Stimulated activated naive CD4-positive, alpha-beta T cell treated with Interleukin-2 at 50 U/mL for 16 hours (primary cell): Measurements from ENCODE around the gene EML6.
"Not testable (repeated sequence)": the region's sequence is repeated elsewhere in the genome, so short reads cannot be mapped to it uniquely, and the experiment has no call there.

Source experiments
- DNase-seq: peaks from one replicate; lab custom pipeline; 2025; lab: John Stamatoyannopoulos, UW

Gene EML6

DNA sequence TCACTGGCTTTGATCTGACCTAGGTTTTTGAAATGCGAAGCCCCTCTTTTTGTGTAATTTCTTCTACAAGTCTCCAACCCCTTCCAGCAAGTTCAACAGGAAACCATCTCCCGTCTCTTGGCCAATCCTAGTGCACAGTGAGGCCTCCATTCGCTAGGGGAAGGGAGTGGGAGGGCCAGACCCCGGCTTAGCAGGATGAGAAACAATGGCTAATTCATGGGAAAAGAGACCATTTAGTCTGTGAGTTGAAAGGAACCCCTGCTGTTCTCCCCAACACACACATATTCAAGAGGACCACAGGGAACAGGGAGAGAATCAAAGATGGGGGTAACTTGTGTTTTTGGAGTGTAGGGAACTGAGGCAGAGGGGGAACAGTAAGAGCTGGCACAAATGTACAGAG, 243.8 kb downstream of the EML6 start:
- DNase-seq, result no peak

GRCh38 chr2:54967759-54968365, 244.4 kb downstream of the EML6 start:
- no peak for DNase-seq

DNA sequence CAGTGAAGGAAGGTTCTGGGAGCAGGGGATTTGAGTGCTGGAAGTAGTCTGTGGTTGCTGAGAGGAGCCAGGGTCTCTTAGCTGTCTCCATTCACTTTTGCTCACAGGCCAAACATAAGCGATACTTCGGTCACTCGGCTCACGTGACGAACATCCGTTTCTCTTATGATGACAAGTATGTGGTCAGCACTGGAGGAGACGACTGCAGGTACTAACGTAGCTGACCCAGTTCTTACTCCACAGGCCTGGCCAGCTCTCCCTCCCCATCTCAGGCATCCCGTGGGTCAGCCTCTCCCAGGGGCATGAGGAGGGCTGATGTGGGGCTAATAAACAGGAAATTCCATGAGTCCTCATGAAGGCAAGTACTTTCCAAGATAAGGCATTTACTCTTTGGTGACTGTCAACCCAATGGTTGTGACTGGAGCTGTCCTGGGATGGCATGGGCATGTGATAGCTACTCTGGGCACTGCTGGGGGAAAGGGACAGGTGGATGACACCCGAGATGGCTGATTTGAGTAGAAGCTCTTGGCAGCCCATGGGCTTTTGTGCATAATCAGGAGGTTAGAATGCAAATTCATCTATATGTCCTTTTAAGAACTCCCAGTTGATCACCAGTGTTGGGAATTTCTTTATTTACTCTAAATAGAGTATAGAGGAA, 245.2 kb downstream of the EML6 start:
- DNase-seq, result no peak

DNA sequence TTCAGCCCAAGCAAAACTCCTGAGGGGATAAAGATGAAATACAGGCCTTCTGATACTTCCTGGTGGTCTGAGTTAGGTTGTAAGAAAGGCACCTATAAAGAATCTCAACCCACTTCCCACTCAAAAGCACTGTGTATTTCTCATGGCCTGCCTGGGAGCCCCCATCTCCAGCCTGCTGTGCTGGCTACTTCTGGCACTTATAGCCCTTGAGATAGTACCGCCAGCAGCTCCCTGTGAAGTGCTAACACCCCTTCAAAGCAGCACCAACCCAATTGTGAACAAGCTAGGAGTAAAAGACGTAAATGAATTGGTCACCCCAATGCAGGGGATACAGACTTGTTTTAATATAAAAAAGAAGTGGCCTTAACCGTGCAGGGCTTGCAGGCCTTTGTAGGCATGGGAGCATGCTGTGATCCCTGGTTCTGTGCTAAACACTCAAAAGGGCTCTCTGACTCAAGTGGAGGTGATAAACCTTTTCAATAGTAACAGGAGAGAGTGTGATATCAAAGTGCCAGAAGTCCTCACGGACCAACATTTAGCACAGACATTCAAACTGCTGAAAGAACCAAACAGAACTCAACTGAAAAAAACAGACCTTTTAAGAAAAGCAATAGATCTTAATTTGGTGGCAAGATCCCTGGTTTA, 246.0 kb downstream of the EML6 start:
- DNase-seq, result no peak

- DNase-seq, result no peak
Measured at GRCh38 chr2:54969940-54970338, 246.5 kb downstream of the EML6 start.

GRCh38 chr2:54975175-54975574, 251.7 kb downstream of the EML6 start:
- no peak for DNase-seq

GRCh38 chr2:54975598-54976492, 252.4 kb downstream of the EML6 start:
- DNase-seq, result no peak

GRCh38 chr2:54977149-54977548, 253.7 kb downstream of the EML6 start:
- DNase-seq, result no peak

DNA sequence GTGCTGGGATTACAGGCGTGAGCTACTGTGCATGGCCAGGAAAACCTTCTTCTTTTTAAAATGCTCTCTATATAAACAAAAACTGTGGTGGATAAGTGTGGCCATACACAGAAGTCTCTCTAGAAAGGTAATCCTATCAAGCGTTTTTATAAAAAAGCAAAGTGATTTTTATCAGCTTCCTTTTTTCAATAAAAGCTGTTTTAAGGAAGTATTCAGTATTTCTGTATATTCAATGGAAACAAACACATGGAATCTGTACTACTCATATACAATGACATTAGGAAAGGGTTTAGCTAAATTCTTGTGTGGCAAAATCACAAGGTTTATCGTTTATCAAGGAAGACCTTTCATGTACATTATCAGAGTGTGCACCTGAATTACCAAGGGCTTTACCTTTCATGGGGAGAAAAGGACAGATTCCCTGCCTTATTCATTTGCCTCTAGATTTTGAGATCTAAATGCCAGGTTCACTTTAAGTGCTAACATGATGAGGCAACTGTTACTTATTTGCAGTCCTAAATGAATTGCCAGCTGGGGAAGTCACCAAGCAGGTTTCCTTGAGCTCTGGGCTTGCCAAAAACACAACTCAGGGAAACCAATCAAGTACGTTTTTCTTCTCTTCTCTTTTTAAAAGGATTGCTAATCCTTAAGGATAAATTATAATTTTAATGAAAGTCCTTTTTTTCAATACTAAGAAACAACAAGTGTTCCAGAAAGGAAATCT, 256.0 kb downstream of the EML6 start:
- DNase-seq, result no peak

DNA sequence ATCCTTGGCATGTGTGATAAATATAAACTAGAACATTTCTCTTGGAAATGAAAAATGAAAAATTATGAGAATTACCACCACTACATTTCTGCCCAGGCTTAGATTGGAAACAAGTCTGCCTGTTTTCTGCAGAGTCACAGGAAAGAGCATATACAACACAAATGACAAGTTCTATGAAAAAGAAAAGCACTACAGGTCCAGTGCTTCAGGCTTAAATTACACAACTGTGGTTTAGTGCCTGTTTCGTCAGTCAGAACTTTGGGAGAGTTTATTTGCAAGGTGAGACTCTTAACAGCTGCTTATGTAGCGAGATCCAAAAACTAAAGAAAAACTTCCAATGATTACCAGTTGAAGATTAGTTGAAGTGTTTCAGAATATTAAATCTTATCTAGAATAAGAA, 257.9 kb downstream of the EML6 start:
- no peak for DNase-seq

DNA sequence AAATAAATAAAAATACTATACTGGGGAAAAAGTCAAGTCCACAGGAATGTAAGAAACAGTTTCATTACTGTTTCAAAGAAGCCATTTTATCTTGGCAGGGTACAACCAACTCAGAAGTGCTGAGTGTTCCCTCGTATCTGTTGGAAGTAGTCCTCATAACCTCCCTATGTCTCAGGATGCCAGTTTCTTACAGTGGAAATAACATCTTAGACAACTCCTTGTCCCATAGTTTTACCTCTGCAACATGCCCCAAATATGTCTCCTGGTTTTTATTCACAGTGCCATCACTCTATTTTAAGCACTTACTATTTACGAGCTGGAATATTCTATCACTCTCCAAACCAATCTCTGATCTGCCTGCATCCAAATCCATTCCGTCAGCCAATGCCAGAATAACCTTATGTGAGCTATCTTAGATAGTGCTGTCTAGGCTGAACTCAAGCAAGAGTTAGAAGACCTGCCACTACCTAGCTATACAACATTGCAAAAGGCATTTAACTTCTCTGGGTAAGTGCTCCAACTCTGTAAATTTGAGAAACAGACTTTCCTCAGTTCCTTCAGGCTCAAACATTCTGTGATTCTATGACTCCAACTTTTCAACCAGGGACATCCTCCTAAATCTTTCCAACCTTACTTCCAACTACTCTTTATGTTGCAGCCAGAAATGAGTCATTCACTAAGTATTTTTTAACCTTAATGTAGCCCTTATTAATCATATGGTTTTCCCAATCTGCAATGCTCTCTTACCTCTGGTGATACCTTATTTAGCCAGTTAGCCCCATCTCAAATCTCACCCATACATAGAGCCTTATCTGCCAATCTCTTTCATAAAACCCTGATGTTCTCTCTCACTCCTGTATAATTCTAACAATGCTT, 260.1 kb downstream of the EML6 start:
- DNase-seq, result no peak

DNA sequence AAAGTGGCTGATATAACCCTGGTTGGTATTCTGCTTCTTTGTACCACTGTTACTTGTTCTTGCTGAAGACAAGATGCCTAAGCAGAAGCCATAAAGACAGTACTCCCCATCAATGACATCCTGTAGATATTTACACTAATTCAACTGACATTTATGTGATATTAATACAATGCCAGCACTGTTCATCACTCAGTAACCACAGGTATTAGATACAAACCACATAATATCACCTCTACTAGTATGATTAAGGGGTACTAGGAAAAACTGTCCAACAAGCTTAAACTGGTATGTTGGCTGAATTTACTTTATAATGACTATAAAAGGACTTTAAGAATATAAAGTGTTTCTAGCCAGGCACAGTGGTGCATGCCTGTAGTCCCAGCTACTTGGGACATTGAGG, 261.0 kb downstream of the EML6 start:
- no peak for DNase-seq

DNA sequence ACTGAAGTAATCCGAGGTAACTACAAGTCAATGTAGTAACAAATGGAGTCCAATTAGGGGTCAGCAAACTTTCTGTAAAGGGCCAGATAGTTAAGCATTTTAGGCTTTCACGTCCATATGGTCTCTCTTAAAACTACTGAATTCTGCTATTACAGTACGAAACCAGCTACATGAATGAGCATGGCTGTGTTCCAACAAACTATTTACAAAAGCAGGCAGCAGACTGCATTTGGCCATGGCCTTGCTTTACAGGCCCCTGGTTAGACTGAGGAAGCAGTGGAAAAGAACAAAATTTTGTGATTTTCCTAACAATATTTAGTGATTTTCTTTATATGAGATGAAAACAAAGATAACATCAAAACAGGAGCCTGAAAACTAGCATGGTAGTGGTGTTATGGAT, 262.8 kb downstream of the EML6 start:
- no peak for DNase-seq

DNA sequence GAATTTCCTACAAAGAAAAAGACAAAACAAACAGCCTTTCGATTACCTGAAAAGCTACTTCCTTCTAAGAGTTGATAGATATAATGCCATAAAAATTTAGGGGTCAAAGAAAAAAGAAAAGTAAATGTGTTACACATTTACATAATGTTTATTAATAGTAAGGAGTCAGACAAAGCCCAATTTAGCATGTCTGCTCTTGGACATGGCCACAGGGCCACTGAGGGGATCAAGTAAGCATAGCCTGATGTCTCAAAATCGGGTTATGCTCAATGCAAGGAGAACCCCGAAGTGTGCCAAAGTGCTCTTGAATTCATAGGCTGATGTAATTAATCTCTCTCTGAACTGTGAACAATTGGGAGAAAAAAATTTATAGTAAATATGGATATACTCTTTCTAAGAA, 265.1 kb downstream of the EML6 start:
- DNase-seq, result no peak

DNA sequence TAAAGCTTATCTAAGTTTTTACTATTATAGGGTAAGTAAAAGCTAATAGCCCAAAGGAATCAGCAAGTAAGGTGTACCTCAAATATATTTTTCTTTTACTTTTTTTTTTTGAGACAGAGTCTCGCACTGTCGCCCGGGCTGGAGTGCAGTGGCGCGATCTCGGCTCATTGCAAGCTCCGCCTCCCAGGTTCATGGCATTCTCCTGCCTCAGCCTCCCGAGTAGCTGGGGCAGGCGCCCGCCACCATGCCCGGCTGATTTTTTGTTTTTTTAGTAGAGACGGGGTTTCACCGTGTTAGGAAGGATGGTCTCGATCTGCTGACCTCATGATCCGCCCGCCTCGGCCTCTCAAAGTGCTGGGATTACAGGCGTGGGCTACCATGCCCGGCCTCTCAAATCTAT, 267.2 kb downstream of the EML6 start:
- DNase-seq, result not testable (repeated sequence)

DNA sequence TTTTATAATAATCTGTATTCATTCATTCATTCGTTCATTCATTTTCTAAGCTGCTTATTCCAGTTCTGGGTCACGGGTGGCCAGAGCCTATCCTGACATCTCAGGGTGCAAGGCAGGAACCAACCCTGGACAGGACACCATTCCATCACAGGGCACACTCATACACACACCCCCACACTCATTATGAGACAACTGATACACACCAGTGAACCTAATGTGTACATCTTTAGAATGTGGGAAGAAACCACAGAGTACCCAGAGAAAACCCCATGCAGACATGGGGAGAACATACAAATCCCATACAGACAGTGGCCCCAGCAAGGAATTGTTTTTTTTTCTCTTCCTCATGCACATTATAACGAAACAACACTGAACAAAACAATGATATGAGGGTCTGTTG, 272.1 kb downstream of the EML6 start:
- no peak for DNase-seq

GRCh38 chr2:54997826-54998225, 274.4 kb downstream of the EML6 start:
- DNase-seq, result no peak

DNA sequence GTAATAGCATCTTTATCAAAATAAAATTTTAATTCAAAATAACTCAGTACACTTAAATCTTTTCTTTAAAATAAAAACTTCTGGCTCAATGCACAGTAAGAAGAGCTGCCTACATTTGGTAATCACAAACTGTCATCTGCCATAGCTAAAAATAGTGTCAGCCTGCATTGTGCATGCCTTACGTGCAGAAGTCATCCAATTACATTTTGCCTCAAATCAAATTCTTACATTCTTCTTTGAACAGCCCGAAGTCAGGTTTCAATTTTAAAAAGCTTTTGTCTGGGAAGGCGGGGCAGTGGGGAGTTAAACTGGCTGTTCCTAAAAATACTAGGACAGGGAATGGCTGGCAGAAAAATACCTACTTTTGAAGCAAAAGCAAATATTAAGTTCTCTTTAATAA, 275.7 kb downstream of the EML6 start:
- no peak for DNase-seq

DNA sequence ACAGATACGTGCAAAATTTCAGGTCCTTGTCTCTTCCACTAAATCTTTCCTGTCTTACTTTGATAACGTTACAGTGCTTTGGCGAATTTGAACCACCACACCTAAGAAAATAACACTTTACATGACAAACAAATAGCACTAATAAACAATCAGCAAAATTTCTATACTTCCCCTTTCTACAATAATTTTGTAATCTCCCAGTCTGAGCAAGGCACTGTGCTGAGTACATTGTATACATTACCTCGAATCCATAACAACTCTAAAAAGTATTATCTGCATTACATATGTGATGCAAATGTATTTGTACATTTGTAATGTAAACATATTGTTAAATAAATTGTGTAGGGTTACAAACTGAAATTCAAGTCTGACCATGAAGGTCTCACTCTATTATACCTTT, 276.9 kb downstream of the EML6 start:
- no peak for DNase-seq

- no peak for DNase-seq
Measured at GRCh38 chr2:55001716-55002115, 278.3 kb downstream of the EML6 start.
